Erythroblast (primary cell): ENCODE data around the gene INSYN2A.

ENCODE experiments used
- GATA1 ChIP-seq: IDR thresholded peaks from 2 replicates; pipeline ENCODE4 v1.6.1; 2011; ENCODE audit warnings: low read depth, mild to moderate bottlenecking, control low read depth, low read length, moderate library complexity
- POLR2A ChIP-seq: IDR thresholded peaks from 2 replicates; pipeline ENCODE4 v1.6.1; 2011; ENCODE audit warnings: mild to moderate bottlenecking, low read length

DNA sequence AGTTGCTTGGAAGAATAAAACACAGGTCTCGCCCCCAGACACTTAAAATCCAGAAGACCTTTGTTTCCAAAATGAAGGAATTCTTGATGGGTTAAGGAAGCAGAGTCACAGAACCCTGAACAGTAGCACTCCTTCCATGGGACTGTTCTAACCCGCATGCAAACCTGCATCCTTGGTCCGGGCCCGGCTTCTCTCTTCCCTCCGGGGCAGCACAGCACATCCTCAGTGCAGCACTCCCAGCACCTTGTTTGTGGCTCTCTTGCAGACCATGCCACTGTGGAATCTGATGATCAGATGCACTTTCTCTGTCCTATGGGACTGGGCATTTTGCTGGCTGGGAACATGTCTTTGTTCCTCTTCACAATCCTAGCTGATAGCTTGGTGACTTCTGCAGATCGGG is 33.5 kb downstream of the INSYN2A start:
- TF ChIP-seq POLR2A = no peak
- no peak for TF ChIP-seq GATA1
